OCI-LY1 (cell line): Measurements from ENCODE around the gene RALGAPB.

Experiments
- H2AFZ ChIP-seq: fragments of 200-600 bp; sonication (generic), shearing (Covaris generic); 2 replicates; pipeline ENCODE4 v1.6.0; 2014; ENCODE audit warnings: antibody characterized with exemption, mild to moderate bottlenecking, low read length
- H3F3A ChIP-seq: fragments of 200-600 bp; sonication (generic), shearing (Covaris generic); 2 replicates; pipeline ENCODE4 v1.6.0; 2014; ENCODE audit warnings: mild to moderate bottlenecking, antibody characterized with exemption, low read length, moderate library complexity; ENCODE audit not compliant: insufficient read depth
- H3K27ac ChIP-seq: fragments of 200-600 bp; sonication (generic); 2 replicates; pipeline ENCODE4 v1.5.1; 2014; ENCODE audit warnings: low read length, mixed run types, mild to moderate bottlenecking, low read depth; ENCODE audit not compliant: poor library complexity, severe bottlenecking
- H3K27me3 ChIP-seq: fragments of 200-600 bp; sonication (generic); 2 replicates; pipeline ENCODE4 v1.6.0; 2014; ENCODE audit warnings: antibody characterized with exemption, mild to moderate bottlenecking, low read length, moderate library complexity; ENCODE audit not compliant: insufficient read depth
- H3K36me3 ChIP-seq: fragments of 200-600 bp; sonication (generic); 2 replicates; pipeline ENCODE4 v1.6.1; 2014; ENCODE audit warnings: mild to moderate bottlenecking, antibody characterized with exemption, low read length, moderate library complexity, mixed read lengths; ENCODE audit not compliant: insufficient read depth
- H3K4me1 ChIP-seq: fragments of 200-600 bp; sonication (generic); 2 replicates; pipeline ENCODE4 v1.5.1; 2014; ENCODE audit warnings: mild to moderate bottlenecking, low read length, moderate library complexity; ENCODE audit not compliant: insufficient read depth, severe bottlenecking
- H3K4me2 ChIP-seq: fragments of 200-600 bp; sonication (generic), shearing (Covaris generic); 2 replicates; pipeline ENCODE4 v1.6.1; 2014; ENCODE audit warnings: low read length
- H3K4me3 ChIP-seq: fragments of 200-600 bp; sonication (generic); 2 replicates; pipeline ENCODE4 v1.5.1; 2014; ENCODE audit warnings: low read length, low read depth, mild to moderate bottlenecking, mixed read lengths; ENCODE audit not compliant: poor library complexity, severe bottlenecking
- H3K79me2 ChIP-seq: fragments of 200-600 bp; shearing (Covaris generic); 2 replicates; pipeline ENCODE4 v1.6.1; 2016; ENCODE audit warnings: mixed run types, low read length, mixed read lengths; ENCODE audit not compliant: insufficient read depth
- H3K9ac ChIP-seq: fragments of 200-600 bp; sonication (generic), shearing (Covaris generic); 2 replicates; pipeline ENCODE4 v1.6.1; 2014; ENCODE audit warnings: mild to moderate bottlenecking, low read length, mixed read lengths
- H3K9me2 ChIP-seq: fragments of 200-600 bp; sonication (generic), shearing (Covaris generic); 2 replicates; pipeline ENCODE4 v1.6.1; 2014; ENCODE audit warnings: low read depth, mild to moderate bottlenecking, low read length, mixed read lengths
- H3K9me3 ChIP-seq: fragments of 200-600 bp; shearing (Covaris generic); 2 replicates; pipeline ENCODE4 v1.6.1; 2014; ENCODE audit warnings: low read length, mixed read lengths
- H4K20me1 ChIP-seq: fragments of 200-600 bp; sonication (generic), shearing (Covaris generic); 2 replicates; pipeline ENCODE4 v1.6.0; 2016; ENCODE audit warnings: mild to moderate bottlenecking, low read length; ENCODE audit not compliant: insufficient read depth
- EZH2 ChIP-seq: fragments of 200-600 bp; sonication (generic), shearing (Covaris generic); IDR thresholded peaks from 2 replicates; pipeline ENCODE4 v1.8.0; 2017; ENCODE audit warnings: borderline replicate concordance, mixed run types, mild to moderate bottlenecking, antibody characterized with exemption, low read length, moderate library complexity, mixed read lengths
- TF ChIP-seq, protein P1 (sequence below): fragments of 200-600 bp; sonication (generic), shearing (Covaris generic); IDR thresholded peaks from 2 replicates; pipeline ENCODE4 v1.5.1; 2017; ENCODE audit warnings: mild to moderate bottlenecking, antibody characterized with exemption, low read length, moderate library complexity, mixed read lengths

RALGAPB gene

GRCh38 chr20:38514185-38514584 is 41.5 kb downstream of the RALGAPB start:
- peaks cover 53% of the 10 kb centered on the region for H3K36me3 ChIP-seq

GRCh38 chr20:38514947-38515346 is 42.3 kb downstream of the RALGAPB start:
- H3K4me2 ChIP-seq, result no peak overlapping the region
- no peak overlapping the region for H3K27ac ChIP-seq
- H4K20me1 ChIP-seq, result no peaks in the 10 kb centered on the region
- no peaks in the 10 kb centered on the region for H3K9me3 ChIP-seq
- H3K4me3 ChIP-seq, result no peak overlapping the region
- no peaks in the 10 kb centered on the region for H3K9me2 ChIP-seq
- H2AFZ ChIP-seq, result no peak overlapping the region
- H3F3A ChIP-seq, result no peaks in the 10 kb centered on the region
- peaks cover 46% of the 10 kb centered on the region for H3K36me3 ChIP-seq
- H3K79me2 ChIP-seq, result no peaks in the 10 kb centered on the region
- H3K4me1 ChIP-seq, result no peaks in the 10 kb centered on the region
- no peak for TF ChIP-seq EZH2
- TF ChIP-seq, protein P1, sequence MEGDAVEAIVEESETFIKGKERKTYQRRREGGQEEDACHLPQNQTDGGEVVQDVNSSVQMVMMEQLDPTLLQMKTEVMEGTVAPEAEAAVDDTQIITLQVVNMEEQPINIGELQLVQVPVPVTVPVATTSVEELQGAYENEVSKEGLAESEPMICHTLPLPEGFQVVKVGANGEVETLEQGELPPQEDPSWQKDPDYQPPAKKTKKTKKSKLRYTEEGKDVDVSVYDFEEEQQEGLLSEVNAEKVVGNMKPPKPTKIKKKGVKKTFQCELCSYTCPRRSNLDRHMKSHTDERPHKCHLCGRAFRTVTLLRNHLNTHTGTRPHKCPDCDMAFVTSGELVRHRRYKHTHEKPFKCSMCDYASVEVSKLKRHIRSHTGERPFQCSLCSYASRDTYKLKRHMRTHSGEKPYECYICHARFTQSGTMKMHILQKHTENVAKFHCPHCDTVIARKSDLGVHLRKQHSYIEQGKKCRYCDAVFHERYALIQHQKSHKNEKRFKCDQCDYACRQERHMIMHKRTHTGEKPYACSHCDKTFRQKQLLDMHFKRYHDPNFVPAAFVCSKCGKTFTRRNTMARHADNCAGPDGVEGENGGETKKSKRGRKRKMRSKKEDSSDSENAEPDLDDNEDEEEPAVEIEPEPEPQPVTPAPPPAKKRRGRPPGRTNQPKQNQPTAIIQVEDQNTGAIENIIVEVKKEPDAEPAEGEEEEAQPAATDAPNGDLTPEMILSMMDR, result no peak
- H3K9ac ChIP-seq, result no peak overlapping the region
- H3K27me3 ChIP-seq, result no peaks in the 10 kb centered on the region

More at GRCh38 chr20:38514185-38514584, 41.5 kb downstream of the RALGAPB start:
- no peaks in the 10 kb centered on the region for H3K79me2 ChIP-seq
- no peaks in the 10 kb centered on the region for H3K9me2 ChIP-seq
- no peak overlapping the region for H3K4me3 ChIP-seq
- H3K27ac ChIP-seq, result no peak overlapping the region
- H2AFZ ChIP-seq, result no peak overlapping the region
- H3K9me3 ChIP-seq, result no peaks in the 10 kb centered on the region
- no peaks in the 10 kb centered on the region for H4K20me1 ChIP-seq
- TF ChIP-seq, protein P1, result no peak
- no peak for TF ChIP-seq EZH2
- no peaks in the 10 kb centered on the region for H3K4me1 ChIP-seq
- H3F3A ChIP-seq, result no peaks in the 10 kb centered on the region
- no peak overlapping the region for H3K9ac ChIP-seq
- no peaks in the 10 kb centered on the region for H3K27me3 ChIP-seq
- no peak overlapping the region for H3K4me2 ChIP-seq

DNA sequence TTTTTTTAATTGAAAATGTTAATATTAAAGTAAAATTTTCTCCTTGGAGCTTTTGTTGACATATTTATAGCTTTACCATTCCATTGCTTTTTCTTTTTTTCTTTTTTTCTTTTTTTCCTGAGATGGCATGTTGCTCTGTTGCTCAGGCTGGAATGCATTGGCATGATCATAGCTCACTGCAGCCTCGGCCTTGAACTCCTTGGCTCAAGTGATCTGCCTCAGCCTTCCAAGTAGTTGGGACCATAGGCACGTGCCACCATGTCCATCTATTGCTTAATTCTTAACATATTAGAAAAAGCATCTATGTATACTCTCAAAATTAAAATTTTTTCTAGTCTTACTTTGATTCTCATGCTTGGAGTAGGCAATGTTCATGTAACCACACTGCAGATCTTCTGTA is 43.0 kb downstream of the RALGAPB start:
- Histone ChIP-seq H3K79me2 (no peaks in the 10 kb centered on the region), H3K9me2 (no peaks in the 10 kb centered on the region), H2AFZ (no peak overlapping the region), H3K4me2 (no peak overlapping the region), H3K4me1 (no peaks in the 10 kb centered on the region), H3F3A (no peaks in the 10 kb centered on the region), H3K27me3 (no peaks in the 10 kb centered on the region), H3K27ac (no peak overlapping the region), H3K9me3 (no peaks in the 10 kb centered on the region), H3K4me3 (no peak overlapping the region), H3K9ac (no peak overlapping the region), H4K20me1 (no peaks in the 10 kb centered on the region), H3K36me3 (peaks cover 40% of the 10 kb centered on the region)
- TF ChIP-seq, protein P1, result no peak
- no peak for TF ChIP-seq EZH2
